Uterus (tissue), 2 donors: ENCODE results near the gene KPNA4.

Experiments
- CTCF ChIP-seq, 4 experiments: fragments of 200-600 bp in 2 of 4; fragments of 450-650 bp in 2 of 4; sonication (generic) in 2 of 4; IDR thresholded peaks; one replicate each; pipeline ENCODE4 v1.5.1; 2016 to 2019; ENCODE audit warnings: antibody characterized with exemption in 4 of 4, mild to moderate bottlenecking in 2 of 4, moderate library complexity in 1 of 4
- POLR2A ChIP-seq, 2 donors: fragments of 450-650 bp; IDR thresholded peaks; one replicate each; pipeline ENCODE4 v1.6.1; 2016; ENCODE audit warnings: antibody characterized with exemption in 2 of 2, mild to moderate bottlenecking in 1 of 2, moderate library complexity in 1 of 2

GRCh38 chr3:160583451-160583850 is 18.1 kb upstream of the KPNA4 start:
- TF ChIP-seq CTCF (IDR thresholded peaks at IDR 0.05), result no peak
- no peak for TF ChIP-seq POLR2A (IDR thresholded peaks at IDR 0.05)
